IPS-20b (cell line): ENCODE data around the gene CERS6.

ENCODE experiments used
- H3K27ac ChIP-seq: one replicate; pipeline ENCODE4 v1.5.1; 2013; ENCODE audit warnings: low read length
- H3K27me3 ChIP-seq: 2 replicates; pipeline ENCODE4 v1.6.1; 2013; ENCODE audit warnings: mild to moderate bottlenecking, low read length, inconsistent platforms; ENCODE audit not compliant: insufficient read depth
- H3K36me3 ChIP-seq: 2 replicates; pipeline ENCODE4 v1.6.1; 2013; ENCODE audit warnings: low read depth, mild to moderate bottlenecking, inconsistent platforms, low read length, moderate library complexity; ENCODE audit not compliant: insufficient read depth
- H3K4me1 ChIP-seq: 2 replicates; pipeline ENCODE4 v1.6.1; 2013; ENCODE audit warnings: mild to moderate bottlenecking, control low read depth, inconsistent platforms, low read length, moderate library complexity; ENCODE audit not compliant: insufficient read depth
- H3K4me3 ChIP-seq: 2 replicates; pipeline ENCODE4 v1.5.1; 2013; ENCODE audit warnings: mild to moderate bottlenecking, low read length, inconsistent platforms
- H3K9ac ChIP-seq: 2 replicates; pipeline ENCODE4 v1.6.1; 2013; ENCODE audit warnings: low read depth, mild to moderate bottlenecking, inconsistent platforms, low read length, moderate library complexity
- H3K9me3 ChIP-seq: 2 replicates; pipeline ENCODE4 v1.6.1; 2013; ENCODE audit warnings: mild to moderate bottlenecking, low read depth, low read length, inconsistent platforms; ENCODE audit not compliant: insufficient read depth

CERS6 gene

GRCh38 chr2:168723275-168723899, 267.3 kb downstream of the CERS6 start:
- no peaks in the 10 kb centered on the region for H3K27me3 ChIP-seq
- no peak overlapping the region for H3K9ac ChIP-seq
- H3K27ac ChIP-seq, result no peak overlapping the region
- no peak overlapping the region for H3K4me3 ChIP-seq
- no peaks in the 10 kb centered on the region for H3K9me3 ChIP-seq
- no peaks in the 10 kb centered on the region for H3K4me1 ChIP-seq
- no peaks in the 10 kb centered on the region; the same call in 1 of the 2 replicates for H3K36me3 ChIP-seq

DNA sequence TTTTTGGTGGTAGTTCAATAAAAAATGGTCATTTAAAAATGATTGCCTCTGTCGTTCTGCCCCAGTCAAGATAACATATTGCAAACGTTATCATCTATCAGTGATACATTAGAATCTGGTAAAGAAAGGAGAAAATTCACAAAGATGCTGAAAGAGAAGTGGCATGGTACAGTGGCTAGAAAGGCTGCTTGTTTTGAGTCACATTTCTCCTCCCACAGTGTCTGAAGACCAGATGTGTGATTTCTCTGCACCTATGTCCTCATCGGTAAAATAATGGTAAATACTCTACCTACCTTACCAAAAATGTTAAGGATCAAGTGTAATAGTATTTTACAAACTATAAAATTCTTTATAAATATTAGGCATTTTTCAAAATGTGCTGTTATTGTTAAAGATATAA, 270.3 kb downstream of the CERS6 start:
- H3K9ac ChIP-seq, result no peak overlapping the region
- no peaks in the 10 kb centered on the region for H3K27me3 ChIP-seq
- no peaks in the 10 kb centered on the region for H3K9me3 ChIP-seq
- no peaks in the 10 kb centered on the region for H3K36me3 ChIP-seq
- no peak overlapping the region for H3K4me3 ChIP-seq
- no peak overlapping the region for H3K27ac ChIP-seq
- H3K4me1 ChIP-seq, result peaks cover 15% of the 10 kb centered on the region; the same call in 1 of the 2 replicates

GRCh38 chr2:168727904-168728470, 271.9 kb downstream of the CERS6 start:
- no peaks in the 10 kb centered on the region for H3K36me3 ChIP-seq
- H3K9ac ChIP-seq, result no peak overlapping the region
- no peak overlapping the region for H3K27ac ChIP-seq
- H3K4me3 ChIP-seq, result no peak overlapping the region
- H3K27me3 ChIP-seq, result no peaks in the 10 kb centered on the region
- no peaks in the 10 kb centered on the region for H3K9me3 ChIP-seq
- H3K4me1 ChIP-seq, result peaks cover 28% of the 10 kb centered on the region; the same call in 1 of the 2 replicates

GRCh38 chr2:168729455-168729854, 273.4 kb downstream of the CERS6 start:
- peaks cover 32% of the 10 kb centered on the region; the same call in 1 of the 2 replicates for H3K4me1 ChIP-seq
- no peak overlapping the region for H3K4me3 ChIP-seq
- no peaks in the 10 kb centered on the region for H3K9me3 ChIP-seq

DNA sequence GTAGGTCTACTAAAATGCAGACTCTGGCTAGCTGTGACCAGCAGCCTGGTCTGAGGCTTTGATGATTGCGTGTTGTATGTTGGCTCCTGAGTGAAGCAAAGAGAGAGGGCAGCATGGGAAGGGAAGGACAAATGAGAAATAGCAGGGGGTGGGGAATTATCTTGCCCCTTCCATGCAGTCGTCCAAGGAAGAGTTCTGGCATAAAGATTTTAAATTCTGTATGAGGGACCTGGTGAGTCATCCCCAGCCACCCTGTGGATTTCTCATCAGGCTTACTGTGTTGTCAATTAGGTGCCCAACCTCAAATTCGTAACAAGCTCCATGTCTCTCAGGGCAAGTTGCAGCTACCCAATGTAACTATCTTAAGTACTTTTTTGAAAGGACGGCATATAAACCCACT, 274.3 kb downstream of the CERS6 start:
- Histone ChIP-seq H3K4me3 (no peak overlapping the region), H3K27ac (no peak overlapping the region), H3K36me3 (no peaks in the 10 kb centered on the region), H3K9me3 (no peaks in the 10 kb centered on the region), H3K27me3 (no peaks in the 10 kb centered on the region), H3K9ac (no peak overlapping the region), H3K4me1 (peaks cover 32% of the 10 kb centered on the region; the same call in 1 of the 2 replicates)

More at GRCh38 chr2:168729455-168729854, 273.4 kb downstream of the CERS6 start:
- Histone ChIP-seq H3K36me3 (no peaks in the 10 kb centered on the region), H3K9ac (no peak overlapping the region), H3K27me3 (no peaks in the 10 kb centered on the region), H3K27ac (no peak overlapping the region)

DNA sequence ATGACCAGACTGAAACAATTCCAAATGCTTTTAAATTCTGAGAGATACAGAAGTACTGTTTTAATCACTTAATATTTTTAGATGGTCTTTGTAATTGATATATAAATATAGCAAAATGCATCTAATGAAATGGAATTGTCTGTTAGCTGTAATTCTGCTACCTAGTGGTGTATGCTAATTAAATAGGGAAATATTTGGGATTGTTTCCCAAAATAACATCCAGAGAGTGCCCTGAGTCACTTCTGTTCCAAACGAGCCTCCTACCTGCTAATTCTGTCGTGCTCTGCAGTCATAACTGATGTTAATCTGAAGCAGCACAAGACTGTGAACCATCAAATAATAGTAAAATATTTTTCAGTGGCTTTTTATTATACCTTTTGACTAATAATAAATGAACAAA, 274.9 kb downstream of the CERS6 start:
- no peaks in the 10 kb centered on the region for H3K36me3 ChIP-seq
- no peak overlapping the region for H3K4me3 ChIP-seq
- no peaks in the 10 kb centered on the region for H3K27me3 ChIP-seq
- no peak overlapping the region for H3K9ac ChIP-seq
- no peaks in the 10 kb centered on the region for H3K9me3 ChIP-seq
- peaks cover 32% of the 10 kb centered on the region; the same call in 1 of the 2 replicates for H3K4me1 ChIP-seq
- no peak overlapping the region for H3K27ac ChIP-seq

- H3K4me3 ChIP-seq, result no peak overlapping the region
- no peak overlapping the region for H3K9ac ChIP-seq
- no peak overlapping the region for H3K27ac ChIP-seq
- no peaks in the 10 kb centered on the region for H3K36me3 ChIP-seq
- no peaks in the 10 kb centered on the region for H3K27me3 ChIP-seq
- H3K9me3 ChIP-seq, result no peaks in the 10 kb centered on the region
- peaks cover 32% of the 10 kb centered on the region; the same call in 1 of the 2 replicates for H3K4me1 ChIP-seq
These were observed 275.5 kb downstream of the CERS6 start for GRCh38 chr2:168731616-168732015.

DNA sequence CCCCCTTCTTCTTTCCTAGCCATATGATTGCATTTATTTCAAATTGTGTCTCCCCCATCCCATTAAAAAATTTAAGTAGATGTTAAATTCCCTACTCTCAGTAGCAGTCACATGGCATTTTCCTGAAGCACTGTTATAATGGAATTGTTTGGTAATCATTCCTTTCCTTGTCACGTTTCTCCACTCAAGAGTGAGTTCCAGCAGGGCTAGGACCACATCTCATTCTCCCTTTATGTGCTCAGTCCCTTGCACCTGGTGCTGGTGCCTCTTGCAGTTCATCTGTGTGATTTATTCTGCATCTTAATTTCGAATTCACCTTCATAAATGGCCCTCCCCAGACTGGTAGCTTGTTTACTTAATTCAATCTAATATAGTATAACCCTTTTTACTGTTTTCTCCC, 276.0 kb downstream of the CERS6 start:
- no peaks in the 10 kb centered on the region for H3K9me3 ChIP-seq
- H3K36me3 ChIP-seq, result no peaks in the 10 kb centered on the region
- no peaks in the 10 kb centered on the region for H3K27me3 ChIP-seq
- no peak overlapping the region for H3K9ac ChIP-seq
- H3K4me3 ChIP-seq, result no peak overlapping the region
- H3K27ac ChIP-seq, result no peak overlapping the region
- peaks cover 32% of the 10 kb centered on the region; the same call in 1 of the 2 replicates for H3K4me1 ChIP-seq

- no peak overlapping the region for H3K4me3 ChIP-seq
- H3K9ac ChIP-seq, result no peak overlapping the region
- no peaks in the 10 kb centered on the region for H3K36me3 ChIP-seq
- peaks cover 32% of the 10 kb centered on the region; the same call in 1 of the 2 replicates for H3K4me1 ChIP-seq
- no peaks in the 10 kb centered on the region for H3K27me3 ChIP-seq
- H3K9me3 ChIP-seq, result no peaks in the 10 kb centered on the region
- H3K27ac ChIP-seq, result no peak overlapping the region
These were observed 276.4 kb downstream of the CERS6 start for GRCh38 chr2:168732506-168732905.

GRCh38 chr2:168734199-168734760, 278.2 kb downstream of the CERS6 start:
- H3K4me1 ChIP-seq, result peaks cover 32% of the 10 kb centered on the region; the same call in 1 of the 2 replicates
- no peak overlapping the region for H3K4me3 ChIP-seq
- no peaks in the 10 kb centered on the region for H3K9me3 ChIP-seq
- H3K9ac ChIP-seq, result no peak overlapping the region
- no peak overlapping the region for H3K27ac ChIP-seq
- no peaks in the 10 kb centered on the region for H3K27me3 ChIP-seq
- H3K36me3 ChIP-seq, result no peaks in the 10 kb centered on the region

DNA sequence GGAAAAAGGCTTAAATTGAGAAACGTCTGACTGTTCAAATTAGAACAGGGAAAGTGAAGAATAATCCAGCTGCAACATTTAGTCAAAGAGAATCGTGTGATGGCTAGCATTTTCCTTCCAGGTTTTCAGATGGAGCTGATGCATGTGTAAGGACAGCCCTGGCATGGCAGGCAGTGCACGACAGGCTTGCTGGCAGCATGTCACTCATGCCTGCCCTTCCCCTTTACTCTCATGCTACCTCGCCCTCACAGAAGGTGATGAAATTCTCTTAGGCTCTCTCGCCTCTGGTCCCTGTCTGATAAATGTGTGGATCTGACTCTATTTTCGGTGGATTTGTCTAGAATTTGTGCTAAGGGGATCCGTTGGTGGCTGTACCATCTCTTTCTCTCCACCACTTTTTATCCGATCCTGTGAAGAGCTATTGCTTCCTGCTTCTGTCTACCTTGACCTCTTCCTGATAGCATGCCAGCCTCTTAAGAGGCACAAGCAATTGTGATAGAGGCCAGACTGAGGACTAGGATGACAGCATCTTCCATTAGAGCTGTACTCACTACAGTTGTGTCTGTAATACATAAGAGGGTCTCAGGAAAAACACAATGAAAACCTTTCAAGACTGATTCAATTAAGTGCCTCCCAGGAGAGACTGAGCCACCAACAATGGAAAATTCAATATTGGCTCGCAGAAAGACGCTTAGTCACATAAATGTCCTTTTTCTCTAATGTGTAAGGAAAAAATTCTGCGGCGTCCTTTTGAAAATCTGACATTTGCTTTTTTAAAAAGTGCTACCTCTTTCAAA, 280.8 kb downstream of the CERS6 start:
- Histone ChIP-seq H3K9me3 (no peaks in the 10 kb centered on the region), H3K4me1 (peaks cover 12% of the 10 kb centered on the region; the same call in 1 of the 2 replicates), H3K27me3 (no peaks in the 10 kb centered on the region), H3K4me3 (no peak overlapping the region), H3K27ac (no peak overlapping the region), H3K9ac (no peak overlapping the region), H3K36me3 (no peaks in the 10 kb centered on the region)
